GM12878 (cell line): ENCODE measurements around the gene HS1BP3. TPM values are rescaled to one million over a fixed set of nuclear protein-coding genes. Genes with fewer than 3 reads are reported as not detected.

Source experiments
- ATAC-seq: fragments of 200-7000 bp; cut with Tn5 transposase; 3 replicates; pipeline ENCODE4 v1.9.1; 2020; ENCODE audit warnings: mild to moderate bottlenecking, moderate library complexity
- BruUV-seq: library from RNA; stranded (reverse); fragments of 400-500 nt; replicated peaks from 2 replicates; lab custom pipeline; 2021; lab: Mats Ljungman, UMichigan
- CTCF ChIA-PET: fragments of 300-600 bp; sonication (Branson Sonifier 250); formaldehyde crosslinking; extraction: SDS; loops from one replicate; lab custom pipeline; 2021; ENCODE audit warnings: inconsistent platforms; lab: Yijun Ruan, JAX
- POLR2A ChIA-PET: fragments of 350-600 bp; formaldehyde crosslinking; extraction: SDS; loops from one replicate; lab custom pipeline; 2021; ENCODE audit warnings: inconsistent platforms; lab: Charles Lee
- RAD21 ChIA-PET: fragments of 300-600 bp; sonication (Branson Sonifier 250); formaldehyde crosslinking; loops from one replicate; lab custom pipeline; 2023; ENCODE audit warnings: antibody characterized with exemption; ENCODE audit not compliant: unreplicated experiment; lab: Charles Lee
- SMC1A ChIA-PET: fragments of 300-600 bp; sonication (Branson Sonifier 250); formaldehyde crosslinking; loops from one replicate; lab custom pipeline; 2023; ENCODE audit not compliant: unreplicated experiment, uncharacterized antibody; lab: Charles Lee
- DNase-seq: peaks from one replicate; pipeline ENCODE4 v3.0.0-alpha.2; 2011; ENCODE audit warnings: low read depth, low spot score
- FAIRE-seq: peaks from 3 replicates; lab custom pipeline; 2011; peaks lifted over from hg19 to GRCh38; lab: Jason Lieb, UNC
- H2AFZ ChIP-seq: 2 replicates; pipeline ENCODE4 v1.6.0; 2011; ENCODE audit warnings: low read depth, low read length, control low read depth; ENCODE audit not compliant: control insufficient read depth
- H3K27ac ChIP-seq: 2 replicates; pipeline ENCODE4 v1.5.1; 2011; ENCODE audit warnings: control low read depth; ENCODE audit not compliant: control insufficient read depth, insufficient read depth
- H3K27me3 ChIP-seq, 2 experiments: replicated peaks in 1 of 2; 2 replicates each; pipeline versions ENCODE4 v1.6.0 to v1.6.1; 2011; ENCODE audit warnings: low read length in 1 of 2; ENCODE audit not compliant: control insufficient read depth in 2 of 2, insufficient read depth in 2 of 2
- H3K36me3 ChIP-seq, 2 experiments: 2 replicates each; pipeline ENCODE4 v1.5.1; 2011; ENCODE audit warnings: low read length in 1 of 2; ENCODE audit not compliant: control insufficient read depth in 2 of 2, insufficient read depth in 2 of 2
- H3K4me1 ChIP-seq: 2 replicates; pipeline ENCODE4 v1.6.1; 2011; ENCODE audit warnings: mild to moderate bottlenecking, low read length, moderate library complexity, mixed read lengths; ENCODE audit not compliant: control insufficient read depth, insufficient read depth
- H3K4me2 ChIP-seq: 2 replicates; pipeline ENCODE4 v1.6.0; 2011; ENCODE audit warnings: control low read depth; ENCODE audit not compliant: control insufficient read depth, insufficient read depth
- H3K4me3 ChIP-seq: fragments of 200-600 bp; sonication (generic); 2 replicates; pipeline ENCODE4 v1.5.1; 2016
- H3K79me2 ChIP-seq: 2 replicates; pipeline ENCODE4 v1.6.0; 2011; ENCODE audit warnings: low read length; ENCODE audit not compliant: control insufficient read depth, insufficient read depth
- H3K9ac ChIP-seq: 2 replicates; pipeline ENCODE4 v1.8.0; 2011; ENCODE audit warnings: low read length, control low read depth, mixed read lengths; ENCODE audit not compliant: control insufficient read depth, insufficient read depth
- H3K9me3 ChIP-seq: replicated peaks from 3 replicates; pipeline ENCODE4 v1.5.1; 2011; ENCODE audit warnings: mild to moderate bottlenecking, low read length; ENCODE audit not compliant: control insufficient read depth, insufficient read depth
- H4K20me1 ChIP-seq: 2 replicates; pipeline ENCODE4 v1.6.0; 2011; ENCODE audit not compliant: control insufficient read depth, insufficient read depth
- CTCF ChIP-seq, 3 experiments: IDR thresholded peaks in 2 of 3; conservative IDR thresholded peaks in 1 of 3; 2 replicates each; pipeline ENCODE4 v1.5.1; 2011; ENCODE audit warnings: low read depth in 3 of 3, low read length in 3 of 3, mild to moderate bottlenecking in 3 of 3, control low read depth in 2 of 3, moderate library complexity in 2 of 3, inconsistent platforms in 1 of 3, mixed read lengths in 1 of 3; ENCODE audit not compliant: control insufficient read depth in 2 of 3, insufficient read depth in 1 of 3; ENCODE audit errors: extremely low read depth in 1 of 3
- HCFC1 ChIP-seq: fragments of 150-350 bp; IDR thresholded peaks from 2 replicates; pipeline ENCODE4 v1.6.1; 2014; ENCODE audit warnings: low read length
- NFYA ChIP-seq: IDR thresholded peaks from 2 replicates; pipeline ENCODE4 v1.6.1; 2011; ENCODE audit warnings: low read depth, mild to moderate bottlenecking, low read length, improper control_type of control experiment, borderline replicate concordance
- POLR2AphosphoS5 ChIP-seq: IDR thresholded peaks from 2 replicates; pipeline ENCODE4 v1.6.1; 2011; ENCODE audit warnings: mild to moderate bottlenecking, low read length, inconsistent platforms
- RAD21 ChIP-seq: IDR thresholded peaks from 2 replicates; pipeline ENCODE4 v1.6.1; 2011; ENCODE audit warnings: mild to moderate bottlenecking, low read depth, low read length, moderate library complexity; ENCODE audit not compliant: insufficient read depth
- SMARCA5 ChIP-seq: fragments of 450-650 bp; IDR thresholded peaks from 2 replicates; pipeline ENCODE4 v1.6.1; 2017; ENCODE audit warnings: mild to moderate bottlenecking
- SMC3 ChIP-seq: IDR thresholded peaks from 2 replicates; pipeline ENCODE4 v1.6.1; 2011; ENCODE audit warnings: low read length, improper control_type of control experiment, borderline replicate concordance
- YY1 ChIP-seq: IDR thresholded peaks from 2 replicates; pipeline ENCODE4 v1.6.1; 2011; ENCODE audit warnings: low read depth, mild to moderate bottlenecking, low read length
- ZNF274 ChIP-seq: IDR thresholded peaks from one replicate; pipeline ENCODE4 v1.8.0; 2011; ENCODE audit not compliant: insufficient read length, insufficient read depth
- WGBS: methylation state at CpG from one replicate; pipeline ENCODE4 v1.1.6; 2016; ENCODE audit warnings: low lambda C conversion rate; ENCODE audit not compliant: insufficient replicate concordance, insufficient coverage; ENCODE audit errors: missing lambda C conversion rate; 5-methylcytosine and 5-hydroxymethylcytosine counted together
- in situ Hi-C: fragments of 300-500 bp; cut with MboI; formaldehyde crosslinking; loops from 9 replicates; pipeline ENCODE4 v1.14.3; 2018; ENCODE audit warnings: mixed read lengths
- intact Hi-C: fragments of 100-400 bp; cut with micrococcal nuclease; formaldehyde crosslinking; loops from one replicate; pipeline ENCODE4 v1.14.2; 2022; ENCODE audit not compliant: unreplicated experiment
- polyA plus RNA-seq, 11 experiments: library from polyadenylated mRNA; depleted of rRNA in 4 of 11; unstranded in 6 of 11; stranded (reverse) in 5 of 11; fragments of >200 nt; fragmentation: Nextera tagmentation in 4 of 11; fragmentation: Illumina TruSeq in 1 of 11; extraction: Ambion mirVana in 4 of 11; extraction: Trizol in 1 of 11; gene quantifications; 1 replicate in 1 of 11; 2 replicates in 10 of 11; pipeline versions ENCODE4 v1.2.1 to v1.2.3, GENCODE V29; 2011 to 2016; ENCODE audit warnings: inconsistent platforms in 2 of 11, missing spikeins in 2 of 11, low read depth in 1 of 11
- total RNA-seq, 4 experiments: library from RNA; depleted of rRNA in 3 of 4; stranded (reverse); fragments of >200 nt in 3 of 4; fragmentation: Illumina TruSeq in 1 of 4; extraction: Trizol in 1 of 4; gene quantifications; 2 replicates each; pipeline versions ENCODE4 v1.2.1 to v1.2.3, GENCODE V29; 2013 to 2021

Gene HS1BP3
- total and polyA plus RNA-seq, 10 of the 15 experiments (the other 5 are each of a cell fraction or from before 2014, with no cell fraction given) = 0.47 to 7.2 (median 4.6) TPM

- Histone ChIP-seq H3K27me3 (peaks cover 6 to 20% of the 10 kb centered on the region in 2 experiments), H3K9ac (no peak overlapping the region), H3K79me2 (no peaks in the 10 kb centered on the region), H3K4me1 (peaks cover 12% of the 10 kb centered on the region; the same call in 1 of the 2 replicates), H4K20me1 (0 out of 2 replicates have a peak, but pooled peaks cover 2% of the 10 kb centered on the region), H2AFZ (no peak overlapping the region), H3K36me3 (no peaks in the 10 kb centered on the region), H3K27ac (no peak overlapping the region), H3K9me3 (no peaks in the 10 kb centered on the region), H3K4me3 (no peak overlapping the region), H3K4me2 (no peak overlapping the region)
- ChIA-PET SMC1A (interaction anchor here (0.5 to 5.5 kb wide), 18 partner anchors 10 to 456 kb away, joined by 3 to 101 read pairs (median 4); partner anchors contain the start of genes HS1BP3 and LDAH), RAD21 (interaction anchor here (1.2 to 2.9 kb wide), 9 partner anchors 11 to 655 kb away, joined by 3 to 68 read pairs (median 4); partner anchors contain the start of gene HS1BP3), POLR2A (interaction anchor here (1.8 kb wide), 1 partner anchor 302 kb away, joined by 6 read pairs; no protein-coding TSS in a partner anchor), CTCF (interaction anchor here (0.6 to 6.8 kb wide), 42 partner anchors 10 to 656 kb away, joined by 3 to 218 read pairs (median 4); partner anchors contain the start of gene HS1BP3)
- TF ChIP-seq SMARCA5 (peak; percentile 70; the same call in 1 of the 2 replicates), CTCF (IDR thresholded peaks at IDR 0.05 in 2 of 3, conservative IDR thresholded peaks at IDR 0.05 in 1 of 3; ENCODE audit: control insufficient read depth in 2 of 3, extremely low read depth in 1 of 3, insufficient read depth in 1 of 3, low read depth in 3 of 3, low read length in 3 of 3) (peak; percentile 95 to 97 (median 97); a peak in 5 of 6 replicates), POLR2AphosphoS5 (no peak), NFYA (no peak), HCFC1 (0 out of 2 replicates have a peak, but pooled peaks have one; percentile 19), RAD21 (peak; percentile 99), YY1 (peak; percentile 63), SMC3 (peak; percentile 95), ZNF274 (no peak)
- DNase-seq (peak; percentile 46), FAIRE-seq (peak; percentile 98), ATAC-seq (peak; percentile 79)
- 13% methylated on average over 11 of the region's 11 CpGs for WGBS
- in situ Hi-C loops (loop anchor here (5.0 to 25.0 kb wide), 2 partner anchors 301 to 451 kb away; partner anchors contain the start of gene TDRD15), intact Hi-C loops (loop anchor here (1.0 to 2.0 kb wide), 3 partner anchors 302 to 457 kb away; no protein-coding TSS in a partner anchor)
- no TSS peak for BruUV-seq
These were observed 10.8 kb upstream of the HS1BP3 start for GRCh38 chr2:20661421-20662307.
